Uterine smooth muscle cell (primary cell): ENCODE results near the gene FAM124A. TPM values are rescaled to one million over a fixed set of nuclear protein-coding genes. Genes with fewer than 3 reads are reported as not detected.

Experiments
- total RNA-seq: library from RNA; depleted of rRNA; stranded (reverse); fragments of >200 nt; gene quantifications from 2 replicates; pipeline ENCODE4 v1.2.3, GENCODE V29; 2014

The FAM124A gene
- 1.5 and 2.2 TPM in 2 replicates for total RNA-seq

GRCh38 chr13:51222037-51222685 is at the start of gene FAM124A:
Gene FAM124A, plus strand, starts transcription at chr13:51222398. Its CDS starts 104 bp downstream, at chr13:51222502.

Other genes with a start within 250 kb of the FAM124A start
- not detected in 2 replicates for gene C13orf42, start 111.1 kb upstream of the FAM124A start, total RNA-seq
- gene SERPINE3, start 117.3 kb downstream of the FAM124A start, total RNA-seq = under 0.01 TPM in 2 replicates
- 60.2 and 60.6 TPM in 2 replicates for gene INTS6, start 230.6 kb downstream of the FAM124A start, total RNA-seq